GM19324 (cell line): ENCODE data around the gene ELAVL4.

Experiments used
- ATAC-seq: cut with Tn5 transposase; IDR thresholded peaks from one replicate; pipeline ENCODE4 v1.9.1; 2021; ENCODE audit warnings: mild to moderate bottlenecking, moderate library complexity; ENCODE audit not compliant: unreplicated experiment, low FRiP score

Gene ELAVL4

DNA sequence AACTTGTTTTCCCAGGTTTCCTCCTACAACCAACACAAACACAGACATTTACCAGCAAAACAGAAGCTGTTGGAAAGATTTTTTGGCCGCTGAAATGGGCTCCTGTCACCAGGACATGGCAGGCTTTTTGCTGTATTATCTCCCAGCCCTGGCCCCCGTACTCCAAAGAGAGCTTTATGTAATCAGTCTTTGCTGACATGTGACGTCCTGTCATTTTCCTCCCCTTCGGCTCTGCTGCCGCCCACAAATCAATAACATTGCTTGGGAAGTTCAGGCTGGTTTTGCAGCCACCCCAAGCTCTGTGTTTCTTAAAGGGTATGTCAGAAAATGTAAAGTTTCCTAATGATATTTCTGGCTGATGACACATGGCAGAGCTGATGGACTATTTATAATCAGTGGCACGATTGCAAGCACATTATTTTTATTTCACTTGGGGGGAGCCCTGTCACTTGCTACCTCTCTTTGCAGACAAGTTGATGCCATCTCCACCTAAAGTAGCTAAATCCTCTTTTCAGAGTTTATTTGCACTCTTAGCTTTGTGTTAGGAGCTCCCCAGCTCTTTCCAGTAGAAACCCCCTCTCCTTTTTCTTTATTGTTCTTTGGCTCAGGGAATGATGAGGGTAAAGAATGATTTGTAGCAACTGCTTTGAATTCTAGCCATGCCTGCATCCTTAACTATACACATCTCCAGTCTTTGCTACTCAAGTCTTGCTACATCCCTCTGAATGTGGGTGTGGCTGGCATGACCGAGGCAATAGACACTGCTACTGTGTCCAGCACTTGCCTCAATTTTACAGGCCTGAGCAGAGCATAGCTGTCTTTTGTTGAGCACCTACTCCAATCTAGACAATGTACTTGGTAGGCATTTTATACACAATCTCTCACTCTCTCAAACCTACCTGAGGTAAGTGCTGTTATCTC, 67.3 kb downstream of the ELAVL4 start:
- no peak for ATAC-seq

DNA sequence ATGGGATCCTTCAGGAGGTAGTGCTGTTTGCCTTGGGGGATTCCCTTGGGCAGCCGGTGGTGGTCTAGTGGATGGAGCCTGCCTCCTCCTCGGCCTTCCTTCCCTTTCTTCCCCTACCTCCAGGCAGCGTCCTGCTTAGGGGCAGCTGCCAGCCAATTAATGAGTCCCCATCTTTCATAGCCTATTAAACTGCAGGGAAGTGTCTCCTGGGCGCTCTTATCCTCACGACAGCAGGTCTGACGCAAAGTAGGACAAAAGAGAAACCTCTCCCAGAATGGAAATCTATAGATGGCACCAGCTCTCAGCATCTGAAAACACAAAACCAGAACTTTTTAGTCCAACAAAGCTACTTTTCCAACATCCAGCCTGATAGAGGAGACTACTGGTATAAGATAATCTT, 69.3 kb downstream of the ELAVL4 start:
- ATAC-seq: no peak

DNA sequence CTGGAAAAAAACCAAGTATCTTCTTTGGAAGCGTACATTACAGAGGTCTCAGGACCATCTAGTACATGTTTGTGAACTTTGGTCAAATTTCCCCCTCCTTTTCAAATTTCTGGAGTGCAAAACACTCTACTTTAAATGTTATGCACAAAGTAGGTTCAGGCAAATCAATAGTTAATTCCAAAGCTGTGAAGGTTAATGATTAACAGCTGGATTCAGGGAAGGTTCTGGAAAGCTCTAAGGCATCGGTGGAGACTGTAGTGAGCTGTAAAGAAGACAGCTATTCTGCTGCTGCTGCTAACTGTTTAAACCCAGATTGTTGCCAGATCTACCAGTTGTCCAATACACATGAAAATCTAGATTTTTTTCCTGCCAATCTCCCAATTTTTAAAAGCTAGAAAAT, 70.9 kb downstream of the ELAVL4 start:
- ATAC-seq: no peak

DNA sequence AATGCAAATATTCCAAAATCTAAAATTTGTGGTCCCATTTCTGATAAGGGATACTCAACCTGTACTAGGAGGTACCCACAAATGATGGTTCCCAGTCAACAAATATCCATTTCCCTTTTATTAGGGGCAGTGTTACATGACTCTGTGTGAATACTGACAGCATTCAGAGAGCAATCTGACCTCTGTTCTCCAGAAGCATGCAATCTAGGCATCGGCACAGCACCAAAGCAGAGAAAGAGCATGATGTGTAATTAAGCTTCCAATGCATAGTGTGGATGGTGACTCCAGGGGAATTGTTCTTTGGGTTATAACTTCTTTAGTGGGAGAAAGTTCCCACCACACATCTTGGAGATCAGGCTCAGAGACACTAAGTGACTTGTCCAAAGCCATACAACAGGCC, 71.6 kb downstream of the ELAVL4 start:
- ATAC-seq: no peak

DNA sequence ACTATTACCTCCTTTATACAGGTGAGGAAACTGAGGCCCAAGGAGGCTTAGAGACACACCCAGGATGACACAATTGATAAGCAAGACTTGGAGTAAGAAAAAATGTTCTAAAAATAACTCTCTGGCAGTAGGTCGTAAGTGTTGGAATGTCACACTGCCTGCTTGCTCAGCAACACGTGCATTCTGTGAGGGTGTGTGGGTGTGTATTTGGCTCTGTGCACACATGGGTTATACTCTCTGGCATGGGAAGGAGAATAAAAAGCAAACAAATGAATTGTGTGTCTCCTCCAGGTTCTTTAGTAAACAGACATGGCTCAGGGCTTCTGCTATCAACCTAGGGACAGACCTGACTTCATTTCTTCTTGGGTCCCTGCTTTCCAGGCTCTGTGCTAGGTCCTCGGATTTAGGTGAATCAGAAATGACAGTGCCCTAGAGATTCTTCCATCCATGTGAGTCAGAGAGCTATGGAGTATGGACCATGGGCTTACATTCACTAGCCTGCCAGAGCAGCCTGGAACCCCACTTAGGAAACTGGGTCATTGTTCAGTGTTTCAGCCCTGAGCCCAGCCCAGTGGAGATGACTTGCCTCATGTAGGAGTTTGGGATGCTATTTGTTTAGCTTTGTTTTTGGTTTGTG, 72.4 kb downstream of the ELAVL4 start:
- ATAC-seq: no peak

DNA sequence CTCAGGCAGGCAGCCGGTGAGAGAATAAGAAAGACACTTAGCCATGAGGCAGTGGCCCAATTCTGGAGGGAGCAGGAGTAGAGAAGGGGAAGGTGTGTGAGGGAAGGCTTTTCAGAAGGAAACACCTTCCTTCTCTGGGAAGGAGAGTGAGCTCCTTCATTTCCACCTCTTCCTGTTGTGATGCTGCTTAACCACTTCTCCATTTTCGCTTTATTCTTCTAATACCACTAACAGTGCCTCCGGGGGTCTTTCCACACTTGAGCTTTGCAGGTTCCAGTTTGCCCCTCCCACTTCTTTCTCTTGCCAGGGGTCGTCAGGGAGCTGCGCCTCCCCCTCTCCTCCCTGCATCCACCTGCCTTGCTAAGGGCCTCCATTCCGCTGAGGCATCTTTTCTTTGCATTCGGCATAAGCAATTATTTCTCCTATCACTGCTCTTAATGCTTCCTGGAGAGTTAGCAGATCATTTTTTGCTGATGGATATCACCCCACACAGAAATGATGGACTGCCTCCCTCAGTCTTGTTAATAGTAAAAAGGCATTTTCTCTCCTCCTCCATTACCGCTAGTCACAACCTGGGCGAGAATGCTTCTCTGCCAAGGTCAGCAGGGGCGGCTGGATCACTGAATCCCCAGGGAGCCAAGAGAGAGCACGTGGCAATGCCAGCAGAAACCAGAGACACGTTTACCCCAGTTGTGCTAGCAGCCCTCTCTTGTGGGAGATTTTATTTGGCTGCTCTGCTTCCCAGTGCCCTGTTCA, 74.8 kb downstream of the ELAVL4 start:
- ATAC-seq: no peak

DNA sequence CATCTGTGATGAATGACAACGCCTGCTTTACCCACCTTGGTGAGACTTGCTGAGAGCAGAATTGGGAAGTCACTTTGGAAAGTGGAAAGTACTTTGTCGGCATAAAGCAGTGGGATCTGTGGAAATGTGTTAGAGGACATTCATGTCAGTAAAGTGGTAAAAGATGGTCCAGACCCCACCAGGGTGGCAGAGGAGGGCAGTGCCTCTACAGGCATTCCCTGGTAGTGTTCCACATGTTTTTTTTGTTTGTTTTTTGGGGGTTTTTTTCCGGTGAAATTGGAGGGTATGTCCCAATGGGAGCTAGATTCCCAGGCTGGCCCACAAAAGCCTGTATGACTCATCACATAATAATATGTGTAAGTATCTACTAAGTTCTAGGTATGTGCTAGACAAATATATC, 80.6 kb downstream of the ELAVL4 start:
- no peak for ATAC-seq

DNA sequence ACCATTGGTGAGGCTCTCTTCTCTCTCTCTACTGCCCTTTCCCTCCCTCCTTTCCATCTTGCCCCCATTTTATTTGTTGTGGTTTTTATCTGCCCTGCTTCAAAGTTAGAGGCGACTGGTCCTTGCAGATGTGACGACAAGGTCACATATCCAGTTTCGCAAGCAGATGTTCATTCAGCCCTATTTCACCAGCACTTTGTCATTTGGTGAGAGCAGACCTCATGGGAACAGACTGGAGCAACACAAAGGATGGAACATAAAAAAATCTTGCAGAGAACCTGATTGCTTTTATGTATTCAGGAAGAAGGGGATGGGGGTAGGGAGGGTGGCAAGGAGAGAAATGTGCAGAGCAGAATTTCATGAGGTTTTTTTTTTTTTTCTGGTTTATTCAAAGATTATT, 84.3 kb downstream of the ELAVL4 start:
- ATAC-seq: no peak

DNA sequence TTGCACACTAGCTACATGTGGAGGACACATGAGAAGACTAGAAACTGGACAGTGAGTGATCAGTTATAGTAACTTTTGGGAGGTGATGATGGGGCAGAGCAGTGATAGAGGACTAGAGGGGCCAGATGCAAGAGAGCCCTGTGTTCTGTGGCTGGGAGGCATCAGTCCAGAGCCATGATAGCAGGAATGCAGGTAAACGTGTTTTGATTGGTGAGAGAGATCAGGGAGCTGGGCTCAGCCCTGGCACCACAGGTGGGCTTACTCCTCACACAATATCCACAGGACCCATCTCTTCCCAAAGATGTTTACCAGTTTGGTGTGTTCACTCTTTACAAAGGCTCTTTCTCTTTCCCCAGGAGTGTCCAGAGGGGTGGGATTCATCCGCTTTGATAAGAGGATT, 86.5 kb downstream of the ELAVL4 start:
- ATAC-seq: no peak

DNA sequence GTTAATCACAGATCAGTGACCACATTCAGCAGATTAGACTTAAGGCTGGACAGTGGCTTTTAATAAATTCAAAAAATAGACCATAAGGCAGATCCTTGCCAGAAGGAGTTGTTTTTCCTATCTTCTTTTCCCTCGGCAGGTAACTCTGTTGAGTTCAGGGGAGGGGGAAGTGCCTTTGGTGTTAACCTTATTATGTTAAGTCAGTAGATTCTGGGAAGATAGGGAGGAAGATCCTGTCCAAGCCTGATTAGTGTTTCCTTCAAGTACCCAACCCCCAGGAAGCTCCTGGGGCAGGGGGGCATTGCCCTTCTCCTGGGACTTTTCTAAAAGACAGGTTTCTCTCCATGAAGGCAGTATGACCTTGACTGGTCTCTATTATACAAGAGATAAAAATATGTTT, 87.4 kb downstream of the ELAVL4 start:
- no peak for ATAC-seq

DNA sequence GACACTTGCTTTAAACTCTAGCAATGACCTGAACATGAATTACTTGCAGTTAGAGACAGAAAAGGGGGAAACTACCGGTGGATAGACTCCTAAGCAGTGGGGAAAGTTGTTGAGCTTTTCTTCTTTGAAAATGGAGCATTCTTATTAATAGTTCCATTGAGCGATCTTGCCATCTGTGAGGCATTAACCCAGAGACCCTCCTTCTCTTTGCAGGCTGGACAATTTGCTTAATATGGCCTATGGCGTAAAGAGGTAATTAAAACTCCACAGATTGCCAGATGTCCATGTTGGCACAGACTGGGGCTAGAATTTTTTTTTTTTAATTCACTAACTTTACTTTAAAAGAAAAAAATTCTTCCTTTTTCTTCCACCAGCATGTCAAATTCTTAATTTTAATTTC, 88.5 kb downstream of the ELAVL4 start:
- no peak for ATAC-seq

DNA sequence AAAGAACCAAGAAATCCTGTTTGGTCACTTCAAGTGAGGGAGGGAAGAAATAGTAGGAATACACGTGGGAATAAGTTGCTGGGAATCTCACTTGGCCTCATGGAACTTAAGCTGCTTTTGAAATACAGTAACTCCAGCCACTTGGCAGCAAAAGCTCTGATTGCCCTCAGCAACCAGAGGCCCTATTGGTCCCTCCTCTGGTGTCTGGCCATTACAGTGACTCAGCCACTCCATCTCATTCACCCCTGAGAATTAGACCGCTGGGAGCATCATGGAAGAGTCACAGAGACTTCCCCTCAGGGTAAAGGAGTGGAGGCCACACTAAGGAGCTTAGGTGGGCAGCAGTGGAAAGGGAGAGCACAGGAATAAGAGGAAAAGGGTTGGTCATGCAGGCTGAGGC, 99.6 kb downstream of the ELAVL4 start:
- no peak for ATAC-seq

DNA sequence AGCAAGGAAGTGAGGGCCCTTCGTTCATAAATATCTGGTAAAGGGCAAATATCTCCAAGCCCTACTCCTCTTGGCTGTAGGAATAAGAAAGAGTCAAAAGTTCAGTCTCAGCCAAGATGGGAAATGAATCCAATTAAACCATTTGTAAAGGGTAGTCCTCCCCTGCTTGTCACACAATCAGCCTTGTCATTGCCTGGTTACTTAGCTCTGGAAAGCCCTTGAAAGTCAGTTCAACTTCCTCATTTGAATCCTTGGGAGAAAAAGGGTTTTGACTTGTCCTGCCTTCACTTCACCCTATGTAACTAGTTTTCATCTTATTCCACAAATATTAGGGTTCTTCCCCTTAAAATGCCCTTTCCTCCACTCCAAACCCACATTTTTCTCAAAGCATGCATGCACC, 100.0 kb downstream of the ELAVL4 start:
- ATAC-seq: no peak

DNA sequence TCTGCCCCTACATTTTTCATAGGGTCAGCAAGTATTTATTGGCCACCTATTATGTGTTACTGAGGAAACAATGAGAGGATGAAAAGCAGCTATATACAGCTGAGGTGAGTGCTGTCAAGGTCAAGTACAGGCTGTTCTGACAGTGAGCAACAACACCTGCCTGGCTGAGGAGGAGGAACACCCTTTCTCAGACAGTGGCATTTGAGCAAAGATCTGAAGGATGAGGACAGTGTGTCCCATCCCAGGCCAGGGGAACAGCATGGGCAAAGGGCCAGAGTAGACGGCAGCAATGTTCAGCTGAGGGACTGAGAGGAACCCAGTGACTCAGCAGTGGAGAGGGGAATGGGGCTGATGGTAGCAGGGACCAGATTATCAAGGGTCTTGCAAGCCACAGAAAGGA, 101.0 kb downstream of the ELAVL4 start:
- ATAC-seq: no peak

DNA sequence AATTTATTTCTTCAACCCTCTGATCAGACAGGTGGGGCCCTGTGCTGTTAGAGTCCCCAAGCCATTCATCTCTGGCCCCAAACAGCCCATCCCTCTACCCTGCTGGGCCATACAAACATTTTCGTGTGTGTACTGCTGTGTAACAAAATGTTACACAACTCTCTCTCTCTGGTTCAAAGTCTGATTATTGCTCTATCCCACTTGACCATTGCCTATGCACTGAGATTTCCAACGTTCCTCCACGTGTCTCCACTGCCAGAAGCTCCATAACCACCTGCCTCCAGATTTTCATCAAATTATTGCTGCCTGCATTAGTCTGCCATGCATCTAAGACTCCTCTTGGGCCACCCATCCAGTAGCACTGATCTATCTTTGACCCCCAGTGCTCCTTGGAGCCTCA, 104.8 kb downstream of the ELAVL4 start:
- no peak for ATAC-seq

DNA sequence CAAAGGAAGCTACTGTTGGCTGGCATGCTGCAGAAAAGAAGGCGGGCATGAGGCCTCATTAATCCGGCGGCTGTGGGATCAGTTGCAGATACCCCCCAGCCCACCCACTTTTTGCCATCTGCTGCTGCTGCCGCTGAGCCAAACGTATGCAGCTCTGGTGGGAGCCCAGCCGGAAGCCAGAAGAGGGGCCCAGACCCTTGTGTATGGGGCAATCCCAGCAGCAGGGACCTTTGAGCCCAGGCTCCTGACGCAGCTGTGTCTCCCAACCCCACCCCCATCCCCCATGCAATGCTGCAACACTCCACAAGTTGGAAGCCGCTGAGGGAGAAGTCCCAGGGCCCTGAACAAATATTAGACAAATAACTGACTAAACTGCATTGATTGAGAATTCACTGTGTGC, 106.0 kb downstream of the ELAVL4 start:
- no peak for ATAC-seq

DNA sequence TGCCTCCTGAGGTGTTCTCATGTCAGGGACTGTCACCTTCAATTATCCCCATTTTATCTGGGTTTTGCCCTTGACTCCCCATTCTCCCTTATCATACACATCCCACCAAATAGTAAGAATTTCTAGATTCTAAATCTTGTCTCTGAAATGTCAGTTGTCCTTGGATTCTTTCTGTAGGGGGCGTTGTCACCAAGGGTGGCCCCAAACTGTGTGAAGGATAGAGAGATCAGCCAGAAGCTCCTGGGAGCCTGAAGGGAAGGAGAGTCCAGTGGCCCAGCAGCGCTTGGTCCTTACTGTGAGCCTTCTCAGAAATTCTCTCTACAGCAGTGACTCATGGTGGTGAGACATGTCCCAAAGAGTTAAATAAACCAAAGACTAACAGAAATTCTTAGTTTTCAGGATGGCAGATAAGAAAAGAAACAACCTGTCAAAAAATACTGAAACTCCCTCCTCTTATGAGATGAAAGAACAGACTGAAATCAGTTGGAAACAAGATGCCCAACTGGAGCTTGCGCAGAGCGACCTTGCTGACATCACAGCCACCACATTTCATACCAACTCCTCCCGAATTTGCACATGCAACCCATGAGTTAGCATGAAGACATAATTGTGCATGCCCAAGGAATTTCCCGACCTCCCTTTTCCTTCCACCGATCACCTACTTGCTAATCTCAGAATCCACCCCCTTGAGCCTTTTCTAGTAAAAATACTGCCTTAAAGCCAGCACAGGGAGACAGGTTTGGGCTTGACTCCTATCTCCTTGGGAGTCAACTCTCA, 109.8 kb downstream of the ELAVL4 start:
- no peak for ATAC-seq

DNA sequence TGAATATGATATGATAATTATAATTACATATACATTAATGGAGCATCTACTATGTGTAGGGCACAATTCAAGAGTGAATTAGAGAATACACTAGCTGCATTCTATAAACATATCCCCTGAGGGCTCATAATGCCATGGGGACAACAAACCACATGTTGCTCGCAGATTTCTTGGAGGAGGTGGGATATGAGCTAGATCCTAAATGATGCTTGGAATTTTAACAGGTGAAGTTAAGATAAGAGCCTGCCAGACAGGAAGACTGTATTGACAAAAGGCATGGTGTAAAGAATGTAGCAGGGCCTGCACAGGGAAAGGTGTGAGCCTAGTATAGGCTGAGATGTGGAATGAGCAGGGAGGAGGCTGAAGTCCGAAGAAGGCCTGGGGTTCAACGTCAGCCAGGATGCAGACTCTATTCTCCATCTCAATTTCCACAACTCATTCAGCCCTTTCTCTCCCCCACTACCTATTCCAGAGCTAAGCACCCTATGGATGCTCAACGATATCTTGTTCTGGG, 120.2 kb downstream of the ELAVL4 start:
- ATAC-seq: no peak

DNA sequence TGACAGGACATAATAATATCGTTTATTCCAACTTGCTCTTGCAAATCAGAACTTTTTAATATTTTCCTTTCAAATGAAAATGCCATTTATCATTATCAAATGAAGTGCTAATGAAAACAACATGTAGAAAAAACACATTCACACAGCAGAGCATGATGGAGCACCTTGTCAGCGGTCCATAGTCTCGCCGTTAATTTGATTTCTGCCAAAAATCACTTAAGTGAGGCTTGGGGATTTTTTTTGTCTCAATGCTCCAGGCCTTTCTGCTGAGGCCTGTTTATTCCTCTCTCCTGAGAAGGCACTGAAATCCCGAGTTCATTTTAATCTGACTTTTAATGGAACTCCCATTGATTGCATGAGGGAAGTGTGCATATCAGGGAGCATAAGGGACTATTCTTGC, 122.5 kb downstream of the ELAVL4 start:
- ATAC-seq: no peak

DNA sequence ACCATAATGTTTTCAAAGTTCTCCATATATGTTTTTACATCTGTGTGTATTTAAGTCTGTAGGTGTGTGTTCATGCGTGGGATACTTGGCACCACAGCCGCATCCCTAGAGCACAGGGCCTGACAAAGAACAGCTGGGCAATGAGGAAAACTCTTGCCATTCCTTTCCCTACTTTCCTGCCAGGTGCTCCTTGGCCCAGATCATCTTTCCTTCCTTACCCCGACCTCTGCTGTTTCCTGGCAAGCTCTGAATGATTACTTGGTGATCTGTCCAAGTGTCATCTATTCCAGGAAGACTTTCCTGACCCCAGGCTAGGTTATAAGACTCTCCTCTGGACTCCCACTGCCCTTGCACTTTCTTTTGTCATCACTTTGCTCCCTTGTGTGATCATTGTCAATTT, 123.6 kb downstream of the ELAVL4 start:
- ATAC-seq: no peak
